Adrenal gland (tissue), 12 donors: ENCODE data around the gene COL1A1. TPM values are rescaled to one million over a fixed set of nuclear protein-coding genes. Genes with fewer than 3 reads are reported as not detected.

ENCODE experiments used
- DNase-seq, 7 donors: peaks; one replicate each; pipeline ENCODE4 v3.0.0-alpha.2; 2019 to 2020
- H3K27ac ChIP-seq, 5 donors: fragments of 200-600 bp; sonication (generic) in 4 of 5; 1 replicate in 3 of 5; 2 replicates in 2 of 5; pipeline versions ENCODE4 v1.5.1 to v1.8.0; 2016 to 2020; ENCODE audit warnings: mild to moderate bottlenecking in 1 of 5
- H3K27me3 ChIP-seq: fragments of 200-600 bp; 2 replicates; pipeline ENCODE4 v1.8.0; 2021
- H3K36me3 ChIP-seq, 2 donors: fragments of 200-600 bp; replicated peaks in 1 of 2; 1 replicate in 1 of 2; 2 replicates in 1 of 2; pipeline versions ENCODE4 v1.5.1 to v1.8.0; 2018 to 2022
- H3K4me1 ChIP-seq, 2 donors: fragments of 200-600 bp; replicated peaks in 1 of 2; 1 replicate in 1 of 2; 2 replicates in 1 of 2; pipeline versions ENCODE4 v1.5.1 to v1.8.0; 2018 to 2021
- H3K4me3 ChIP-seq, 4 donors: fragments of 200-600 bp; sonication (generic) in 3 of 4; one replicate each; pipeline ENCODE4 v1.5.1; 2016 to 2018
- H3K9me3 ChIP-seq, 3 donors: fragments of 200-600 bp; sonication (generic) in 1 of 3; replicated peaks in 1 of 3; 1 replicate in 2 of 3; 2 replicates in 1 of 3; pipeline versions ENCODE4 v1.5.1 to v1.8.0; 2016 to 2021
- POLR2A ChIP-seq, 2 donors: fragments of 450-650 bp; IDR thresholded peaks; one replicate each; pipeline ENCODE4 v1.6.1; 2017; ENCODE audit warnings: antibody characterized with exemption in 2 of 2, mild to moderate bottlenecking in 2 of 2, moderate library complexity in 1 of 2
- WGBS, 4 donors: extraction: QIAGEN DNeasy Blood & Tissue Kit in 2 of 4; methylation state at CpG; one replicate each; pipeline versions ENCODE4 v1.1.5 to v1.1.7; 2013 to 2017; 5-methylcytosine and 5-hydroxymethylcytosine counted together
- intact Hi-C, 2 donors: fragments of 100-400 bp; cut with DNase I; formaldehyde crosslinking; loops; one replicate each; pipeline versions ENCODE4 v1.14.1 to v1.15.0; 2022 to 2023
- polyA plus RNA-seq, 3 donors: library from polyadenylated mRNA; stranded (reverse); fragments of 200-250 nt in 2 of 3; fragments of 350-450 nt in 1 of 3; fragmentation: Illumina TruSeq in 1 of 3; extraction: RNeasy Lipid Tissue Mini Kit (QIAGEN cat#74804) in 1 of 3; gene quantifications; one replicate each; pipeline ENCODE4 v1.2.3, GENCODE V29; 2013 to 2014
- total RNA-seq, 9 donors: library from RNA; depleted of rRNA in 4 of 9; stranded (reverse); fragments of >200 nt in 4 of 9; fragments of 120-200 nt in 1 of 9; fragmentation: NEBNext Ultra II Directional in 1 of 9; extraction: Animal tissue kit (Norgen Biotek cat#: 25700) in 1 of 9; gene quantifications; one replicate each; pipeline versions ENCODE4 v1.1.0 to v1.2.4, GENCODE V29; 2013 to 2023
- TF ChIP-seq, protein P1 (sequence below), 6 experiments: fragments of 450-650 bp in 4 of 6; fragments of 200-600 bp in 2 of 6; sonication (generic) in 1 of 6; IDR thresholded peaks; 1 replicate in 5 of 6; 2 replicates in 1 of 6; pipeline versions ENCODE4 v1.5.1 to v1.8.0; 2016 to 2021; ENCODE audit warnings: antibody characterized with exemption in 6 of 6, mild to moderate bottlenecking in 2 of 6, moderate library complexity in 1 of 6
- donor health status: healthy with polysubstance abuse.
- donor health status: Bipolar disorder and iron deficiency.
- donor health status: DM: yes; HTN: yes; CAD: no.
- donor health status: DM: no; HTN: no; CAD: no.
- donor health status: DM: no; HTN: no; CAD: no.
- donor health status: DM: yes; HTN: yes; CAD: no.

The COL1A1 gene
- total and polyA plus RNA-seq, 12 donors, result 39.6 to 263 (median 87.2) TPM

DNA sequence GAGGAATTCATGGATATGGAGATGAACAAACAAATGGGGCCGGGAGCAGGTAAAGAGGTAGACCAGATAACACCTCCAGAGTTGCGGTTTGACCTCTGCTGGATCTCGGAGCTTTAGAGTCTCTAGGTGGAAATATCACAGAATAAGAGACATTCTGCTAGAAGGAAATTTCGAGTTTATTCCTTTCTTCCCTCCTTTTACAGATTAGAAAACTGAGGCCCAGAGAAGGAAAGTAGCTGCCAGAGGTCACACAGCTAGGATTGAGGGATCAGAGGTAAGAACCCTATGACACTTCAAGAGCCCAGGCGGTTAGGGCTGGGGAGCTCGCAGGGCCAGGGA lies 7.7 kb upstream of the COL1A1 start:
- DNase-seq, result no peak
- H3K4me1 ChIP-seq, result peaks cover 0 to 9% of the 10 kb centered on the region in 2 donors
- no peaks in the 10 kb centered on the region for H3K9me3 ChIP-seq
- H3K27me3 ChIP-seq, result peaks cover 7% of the 10 kb centered on the region
- no peaks in the 10 kb centered on the region for H3K36me3 ChIP-seq
- H3K4me3 ChIP-seq, result no peak overlapping the region
- intact Hi-C loops, result no loop called here
- WGBS, 4 donors, result 77 to 89% (median 85%) methylated on average over 6 of the region's 6 CpGs
- H3K27ac ChIP-seq, result peak overlapping the region in 3 of 5 donors; percentile 17 to 95 (median 63)
- no peak for TF ChIP-seq POLR2A (IDR thresholded peaks at IDR 0.05)
- TF ChIP-seq, protein P1, sequence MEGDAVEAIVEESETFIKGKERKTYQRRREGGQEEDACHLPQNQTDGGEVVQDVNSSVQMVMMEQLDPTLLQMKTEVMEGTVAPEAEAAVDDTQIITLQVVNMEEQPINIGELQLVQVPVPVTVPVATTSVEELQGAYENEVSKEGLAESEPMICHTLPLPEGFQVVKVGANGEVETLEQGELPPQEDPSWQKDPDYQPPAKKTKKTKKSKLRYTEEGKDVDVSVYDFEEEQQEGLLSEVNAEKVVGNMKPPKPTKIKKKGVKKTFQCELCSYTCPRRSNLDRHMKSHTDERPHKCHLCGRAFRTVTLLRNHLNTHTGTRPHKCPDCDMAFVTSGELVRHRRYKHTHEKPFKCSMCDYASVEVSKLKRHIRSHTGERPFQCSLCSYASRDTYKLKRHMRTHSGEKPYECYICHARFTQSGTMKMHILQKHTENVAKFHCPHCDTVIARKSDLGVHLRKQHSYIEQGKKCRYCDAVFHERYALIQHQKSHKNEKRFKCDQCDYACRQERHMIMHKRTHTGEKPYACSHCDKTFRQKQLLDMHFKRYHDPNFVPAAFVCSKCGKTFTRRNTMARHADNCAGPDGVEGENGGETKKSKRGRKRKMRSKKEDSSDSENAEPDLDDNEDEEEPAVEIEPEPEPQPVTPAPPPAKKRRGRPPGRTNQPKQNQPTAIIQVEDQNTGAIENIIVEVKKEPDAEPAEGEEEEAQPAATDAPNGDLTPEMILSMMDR (IDR thresholded peaks at IDR 0.05), result no peak

DNA sequence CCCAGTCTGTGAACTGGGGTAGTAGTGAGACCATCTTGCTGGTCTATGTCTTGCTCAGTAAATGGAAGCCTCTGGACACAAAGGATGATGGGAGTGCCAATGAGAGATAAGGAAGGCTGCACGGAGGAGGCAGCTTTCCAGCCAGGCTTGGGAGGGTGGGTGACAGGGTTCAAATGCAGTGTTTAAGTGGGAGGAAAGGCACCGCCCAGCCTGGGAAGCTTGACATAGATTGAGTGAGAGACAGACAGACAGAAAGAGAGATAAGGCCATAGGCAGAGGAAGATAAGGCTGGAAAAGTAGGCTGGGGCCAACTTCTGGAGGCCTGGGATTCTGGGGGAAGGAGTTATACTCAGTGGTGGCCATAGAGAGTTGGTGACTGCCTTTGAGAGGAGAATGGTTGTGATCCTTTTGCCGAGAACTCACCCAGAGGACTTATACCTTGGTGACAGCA lies 7.2 kb upstream of the COL1A1 start:
- peaks cover 0 to 9% of the 10 kb centered on the region in 2 donors for H3K4me1 ChIP-seq
- H3K9me3 ChIP-seq, result no peaks in the 10 kb centered on the region
- H3K27ac ChIP-seq, result peak overlapping the region in 2 of 5 donors; percentile 63 to 95
- peaks cover 7% of the 10 kb centered on the region for H3K27me3 ChIP-seq
- no peaks in the 10 kb centered on the region for H3K36me3 ChIP-seq
- WGBS, 4 donors, result 80 to 86% (median 80%) methylated on average over 3 of the region's 3 CpGs
- intact Hi-C loops, result no loop called here
- H3K4me3 ChIP-seq, result no peak overlapping the region
- no peak for DNase-seq
- TF ChIP-seq, protein P1 (IDR thresholded peaks at IDR 0.05), result no peak
- TF ChIP-seq POLR2A (IDR thresholded peaks at IDR 0.05), result no peak

DNA sequence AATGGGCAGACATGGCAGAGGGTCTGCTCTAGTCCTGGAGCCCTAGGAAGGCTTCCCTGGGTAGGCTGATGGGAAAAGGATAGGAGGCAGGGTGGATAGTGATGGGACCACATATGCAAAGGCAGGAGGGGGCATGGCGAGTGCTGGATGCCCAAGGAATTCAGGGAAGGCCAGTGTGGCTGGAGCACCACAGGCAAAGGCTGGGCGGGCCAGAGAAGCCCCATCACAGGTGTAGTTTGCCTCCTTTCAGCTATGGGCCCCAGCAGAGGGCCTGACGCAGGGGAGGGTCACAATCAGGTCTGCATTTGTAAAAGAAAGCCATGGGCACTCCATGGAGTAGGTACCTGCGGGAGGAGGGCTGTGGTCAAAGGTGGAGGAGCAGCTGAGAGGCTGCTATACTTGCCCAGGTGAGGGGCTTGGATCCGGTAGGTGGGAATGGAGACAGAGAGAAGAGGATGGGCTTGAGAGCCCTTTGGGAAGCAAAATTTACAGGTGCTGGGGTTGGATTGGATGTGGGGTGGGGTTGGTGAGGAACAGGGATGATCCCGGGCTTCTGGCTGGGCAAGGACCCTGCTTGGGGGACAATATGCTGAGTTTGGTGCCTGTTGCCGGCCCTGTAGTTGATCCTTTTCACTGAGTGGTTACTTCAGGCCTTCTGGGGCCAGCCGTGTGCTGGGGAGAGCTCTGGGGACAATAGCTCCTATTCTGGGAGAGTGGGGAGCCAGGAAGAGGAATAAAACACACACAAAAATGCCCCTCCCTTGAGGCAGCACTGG lies 6.5 kb upstream of the COL1A1 start:
- H3K27me3 ChIP-seq, result peaks cover 7% of the 10 kb centered on the region
- DNase-seq, result no peak
- H3K4me3 ChIP-seq, result no peak overlapping the region
- TF ChIP-seq, protein P1 (IDR thresholded peaks at IDR 0.05), result no peak
- TF ChIP-seq POLR2A (IDR thresholded peaks at IDR 0.05), result no peak
- H3K36me3 ChIP-seq, result no peaks in the 10 kb centered on the region
- WGBS, 4 donors, result 79 to 88% (median 85%) methylated on average over 8 of the region's 8 CpGs
- peak overlapping the region in 1 of 5 donors; percentile 95 for H3K27ac ChIP-seq
- H3K4me1 ChIP-seq, result peaks cover 0 to 9% of the 10 kb centered on the region in 2 donors
- intact Hi-C loops, result no loop called here
- H3K9me3 ChIP-seq, result no peaks in the 10 kb centered on the region

DNA sequence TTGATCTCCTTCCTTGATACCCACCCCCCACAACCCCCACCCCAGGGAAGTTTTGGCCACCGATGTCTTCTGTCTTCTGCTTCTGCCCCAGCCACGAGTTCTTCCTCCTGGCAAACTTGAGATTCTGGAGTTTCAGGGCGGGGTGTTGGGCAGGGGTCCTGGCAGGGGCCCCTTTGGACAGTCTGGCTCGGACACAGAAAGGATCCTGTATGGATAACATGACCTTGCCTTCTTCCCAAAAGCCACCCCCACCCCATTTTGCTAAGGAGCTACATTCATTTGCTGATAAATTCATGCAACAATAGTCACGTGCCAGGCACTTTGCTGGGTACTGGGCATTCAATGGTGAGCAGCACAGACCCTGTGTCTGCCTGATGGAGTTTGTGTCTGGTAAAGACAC lies 5.9 kb upstream of the COL1A1 start:
- DNase-seq, result no peak
- Histone ChIP-seq H3K36me3 (no peaks in the 10 kb centered on the region), H3K4me3 (no peak overlapping the region), H3K27me3 (peaks cover 7% of the 10 kb centered on the region), H3K4me1 (peaks cover 0 to 9% of the 10 kb centered on the region in 2 donors), H3K27ac (peak overlapping the region in 2 of 5 donors; percentile 5 to 63), H3K9me3 (no peaks in the 10 kb centered on the region)
- intact Hi-C loops, result no loop called here
- TF ChIP-seq, protein P1 (IDR thresholded peaks at IDR 0.05), result no peak
- no peak for TF ChIP-seq POLR2A (IDR thresholded peaks at IDR 0.05)
- WGBS, 4 donors, result 43 to 58% (median 52%) methylated on average over 3 to 5 of the region's 5 CpGs
